GM23248 (cell line): ENCODE data around the gene UNC93A.
"Not testable (repeated sequence)": the region's sequence is repeated elsewhere in the genome, so short reads cannot be mapped to it uniquely, and the experiment has no call there.

ENCODE experiments used
- EZH2 ChIP-seq: fragments of 200-600 bp; sonication (generic); IDR thresholded peaks from 2 replicates; pipeline ENCODE4 v1.6.1; 2018; ENCODE audit warnings: antibody characterized with exemption, mild to moderate bottlenecking; ENCODE audit not compliant: insufficient read depth, poor library complexity, severe bottlenecking
- EZH2phosphoT487 ChIP-seq: fragments of 200-600 bp; sonication (generic); IDR thresholded peaks from 2 replicates; pipeline ENCODE4 v1.6.1; 2018; ENCODE audit warnings: antibody characterized with exemption, moderate library complexity, mild to moderate bottlenecking, low read depth; ENCODE audit not compliant: insufficient read depth

DNA sequence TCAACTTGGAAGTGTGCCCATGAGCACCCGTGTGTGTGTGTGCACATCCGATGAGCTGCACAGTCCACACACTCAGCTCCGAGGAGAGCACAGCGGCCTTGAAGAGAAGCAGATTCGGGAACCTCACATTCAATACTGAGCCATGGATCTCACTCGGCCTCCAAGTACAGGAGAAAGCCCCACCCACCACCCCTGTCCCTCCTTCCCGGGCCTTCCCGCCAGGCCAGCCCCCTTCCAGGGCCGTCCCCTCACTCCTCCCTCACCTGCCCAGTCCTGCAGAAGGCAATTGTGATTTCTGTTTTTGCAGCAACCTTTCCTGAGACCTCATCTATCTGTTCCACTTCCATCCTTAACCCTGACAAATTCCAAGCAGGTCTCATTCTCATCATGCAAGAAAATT, 30.1 kb downstream of the UNC93A start:
- not testable (repeated sequence) for TF ChIP-seq EZH2, EZH2phosphoT487
